Measurements from ENCODE around the gene CIART.

GRCh38 chr1:150295476-150295875, 13.1 kb downstream of the CIART start:
- TF ChIP-seq CTCF (IDR thresholded peaks at IDR 0.05) (no peak), POLR2A (IDR thresholded peaks at IDR 0.05) (no peak), POLR2AphosphoS5 (IDR thresholded peaks at IDR 0.05; ENCODE audit: insufficient read depth in 1 of 2, low read depth in 1 of 2) (no peak)
